Hematopoietic multipotent progenitor cell treated with erythropoietin and hydrocortisone succinate and interleukin-3 and kit ligand, for 4 days (in vitro differentiated cells): ENCODE measurements around the gene CFAP46.

Source experiments
- DNase-seq: peaks from one replicate; pipeline ENCODE4 v3.0.0-alpha.2; 2015

CFAP46 gene

GRCh38 chr10:132879408-132880127, 62.8 kb downstream of the CFAP46 start:
- DNase-seq, result no peak

GRCh38 chr10:132878730-132879407, 63.5 kb downstream of the CFAP46 start:
- DNase-seq, result no peak

GRCh38 chr10:132878091-132878729, 64.2 kb downstream of the CFAP46 start:
- DNase-seq, result no peak

- no peak for DNase-seq
Observed at GRCh38 chr10:132877473-132877872, 64.9 kb downstream of the CFAP46 start.

GRCh38 chr10:132876993-132877431, 65.4 kb downstream of the CFAP46 start:
- no peak for DNase-seq

GRCh38 chr10:132876131-132876860, 66.1 kb downstream of the CFAP46 start:
- no peak for DNase-seq

- no peak for DNase-seq
Observed at GRCh38 chr10:132875435-132875834, 66.9 kb downstream of the CFAP46 start.

- DNase-seq, result no peak
Observed at GRCh38 chr10:132873395-132873794, 69.0 kb downstream of the CFAP46 start.

- DNase-seq, result no peak
Observed at GRCh38 chr10:132872658-132873057, 69.7 kb downstream of the CFAP46 start.

- DNase-seq, result no peak
Observed at GRCh38 chr10:132870426-132870825, 71.9 kb downstream of the CFAP46 start.

- no peak for DNase-seq
Observed at GRCh38 chr10:132869621-132870020, 72.7 kb downstream of the CFAP46 start.

- no peak for DNase-seq
Observed at GRCh38 chr10:132868995-132869394, 73.4 kb downstream of the CFAP46 start.

GRCh38 chr10:132867801-132868644, 74.3 kb downstream of the CFAP46 start:
- DNase-seq, result no peak

- no peak for DNase-seq
Observed at GRCh38 chr10:132866601-132867381, 75.6 kb downstream of the CFAP46 start.

GRCh38 chr10:132865851-132866600, 76.3 kb downstream of the CFAP46 start:
- no peak for DNase-seq

- DNase-seq, result no peak
Observed at GRCh38 chr10:132865171-132865631, 77.2 kb downstream of the CFAP46 start.

- peak; percentile 47 for DNase-seq
Observed at GRCh38 chr10:132862485-132863420, 79.6 kb downstream of the CFAP46 start.

- no peak for DNase-seq
Observed at GRCh38 chr10:132861884-132862461, 80.4 kb downstream of the CFAP46 start.

GRCh38 chr10:132861116-132861691, 81.2 kb downstream of the CFAP46 start:
- no peak for DNase-seq
